Measurements from ENCODE around the gene UBE2E3. TPM values are rescaled to one million over a fixed set of nuclear protein-coding genes. Genes with fewer than 3 reads are reported as not detected.

The UBE2E3 gene
- total and polyA plus RNA-seq, 2 of the 13 experiments (the other 11 are each of a cell fraction or from before 2014, with no cell fraction given): 45.7 to 92.6 TPM

DNA sequence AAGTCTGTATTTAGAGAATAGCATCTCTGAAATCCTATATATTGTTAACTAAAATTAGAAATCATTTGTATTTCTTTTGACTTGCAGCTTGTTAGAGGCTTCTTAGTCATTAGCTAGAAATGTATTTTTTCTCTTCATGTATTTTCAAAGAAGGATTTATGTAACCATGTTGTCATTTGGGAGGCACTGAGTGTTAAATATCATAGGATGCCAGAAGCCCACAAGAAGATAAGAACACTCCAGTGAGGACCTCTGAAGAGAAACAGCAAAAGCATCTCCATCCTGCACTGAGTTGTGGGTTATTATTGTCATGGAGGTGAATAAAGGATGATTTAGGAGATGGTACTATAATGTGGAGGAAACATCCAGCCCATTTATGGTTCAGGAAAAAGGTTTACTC lies 93.5 kb downstream of the UBE2E3 start:
- Histone ChIP-seq H4K20me1 (ENCODE audit: insufficient read depth, low read length) (no peaks in the 10 kb centered on the region), H3K36me3 (replicated peaks in 1 of 2; ENCODE audit: control insufficient read depth in 1 of 2, insufficient read depth in 2 of 2, low read length in 2 of 2) (no peaks in the 10 kb centered on the region), H3K4me2 (ENCODE audit: low read depth, low read length) (no peak overlapping the region), H3K79me2 (ENCODE audit: insufficient read depth, low read length) (no peaks in the 10 kb centered on the region), H3K9me3 (ENCODE audit: low read length) (no peaks in the 10 kb centered on the region), H3K9ac (ENCODE audit: insufficient read depth, low read depth, low read length) (no peak overlapping the region), H3K27ac (ENCODE audit: extremely low read length, insufficient read depth, low read length) (no peak overlapping the region), H3K4me3 (replicated peaks in 1 of 3; ENCODE audit: insufficient read depth in 1 of 3, low read depth in 2 of 3, low read length in 3 of 3) (no peak overlapping the region), H3K4me1 (ENCODE audit: insufficient read depth, low read length) (no peaks in the 10 kb centered on the region), H3K27me3 (ENCODE audit: control insufficient read depth in 1 of 2, insufficient read depth in 2 of 2, low read length in 2 of 2) (no peaks in the 10 kb centered on the region), H2AFZ (ENCODE audit: low read length) (no peak overlapping the region)
- intact Hi-C loops (cut with micrococcal nuclease; ENCODE audit: unreplicated experiment): no loop called here
- FAIRE-seq (no peak), DNase-seq (ENCODE audit: low spot score) (no peak), ATAC-seq (no peak)
- TF ChIP-seq HHEX (CRISPR knock-in tag; IDR thresholded peaks at IDR 0.05) (no peak), ZNF773 (CRISPR knock-in tag; IDR thresholded peaks at IDR 0.05; ENCODE audit: borderline replicate concordance) (no peak), FOXO1 (CRISPR knock-in tag; IDR thresholded peaks at IDR 0.05) (no peak), YEATS2 (CRISPR knock-in tag; IDR thresholded peaks at IDR 0.05; ENCODE audit: borderline replicate concordance) (no peak), DR1 (CRISPR knock-in tag; IDR thresholded peaks at IDR 0.05) (no peak), ASH2L (IDR thresholded peaks at IDR 0.05; ENCODE audit: insufficient read length, low read depth, low read length) (no peak), MTERF4 (CRISPR knock-in tag; IDR thresholded peaks at IDR 0.05) (no peak), HBP1 (CRISPR knock-in tag; IDR thresholded peaks at IDR 0.05; ENCODE audit: low read depth) (no peak)
- TF ChIP-seq, protein P1, sequence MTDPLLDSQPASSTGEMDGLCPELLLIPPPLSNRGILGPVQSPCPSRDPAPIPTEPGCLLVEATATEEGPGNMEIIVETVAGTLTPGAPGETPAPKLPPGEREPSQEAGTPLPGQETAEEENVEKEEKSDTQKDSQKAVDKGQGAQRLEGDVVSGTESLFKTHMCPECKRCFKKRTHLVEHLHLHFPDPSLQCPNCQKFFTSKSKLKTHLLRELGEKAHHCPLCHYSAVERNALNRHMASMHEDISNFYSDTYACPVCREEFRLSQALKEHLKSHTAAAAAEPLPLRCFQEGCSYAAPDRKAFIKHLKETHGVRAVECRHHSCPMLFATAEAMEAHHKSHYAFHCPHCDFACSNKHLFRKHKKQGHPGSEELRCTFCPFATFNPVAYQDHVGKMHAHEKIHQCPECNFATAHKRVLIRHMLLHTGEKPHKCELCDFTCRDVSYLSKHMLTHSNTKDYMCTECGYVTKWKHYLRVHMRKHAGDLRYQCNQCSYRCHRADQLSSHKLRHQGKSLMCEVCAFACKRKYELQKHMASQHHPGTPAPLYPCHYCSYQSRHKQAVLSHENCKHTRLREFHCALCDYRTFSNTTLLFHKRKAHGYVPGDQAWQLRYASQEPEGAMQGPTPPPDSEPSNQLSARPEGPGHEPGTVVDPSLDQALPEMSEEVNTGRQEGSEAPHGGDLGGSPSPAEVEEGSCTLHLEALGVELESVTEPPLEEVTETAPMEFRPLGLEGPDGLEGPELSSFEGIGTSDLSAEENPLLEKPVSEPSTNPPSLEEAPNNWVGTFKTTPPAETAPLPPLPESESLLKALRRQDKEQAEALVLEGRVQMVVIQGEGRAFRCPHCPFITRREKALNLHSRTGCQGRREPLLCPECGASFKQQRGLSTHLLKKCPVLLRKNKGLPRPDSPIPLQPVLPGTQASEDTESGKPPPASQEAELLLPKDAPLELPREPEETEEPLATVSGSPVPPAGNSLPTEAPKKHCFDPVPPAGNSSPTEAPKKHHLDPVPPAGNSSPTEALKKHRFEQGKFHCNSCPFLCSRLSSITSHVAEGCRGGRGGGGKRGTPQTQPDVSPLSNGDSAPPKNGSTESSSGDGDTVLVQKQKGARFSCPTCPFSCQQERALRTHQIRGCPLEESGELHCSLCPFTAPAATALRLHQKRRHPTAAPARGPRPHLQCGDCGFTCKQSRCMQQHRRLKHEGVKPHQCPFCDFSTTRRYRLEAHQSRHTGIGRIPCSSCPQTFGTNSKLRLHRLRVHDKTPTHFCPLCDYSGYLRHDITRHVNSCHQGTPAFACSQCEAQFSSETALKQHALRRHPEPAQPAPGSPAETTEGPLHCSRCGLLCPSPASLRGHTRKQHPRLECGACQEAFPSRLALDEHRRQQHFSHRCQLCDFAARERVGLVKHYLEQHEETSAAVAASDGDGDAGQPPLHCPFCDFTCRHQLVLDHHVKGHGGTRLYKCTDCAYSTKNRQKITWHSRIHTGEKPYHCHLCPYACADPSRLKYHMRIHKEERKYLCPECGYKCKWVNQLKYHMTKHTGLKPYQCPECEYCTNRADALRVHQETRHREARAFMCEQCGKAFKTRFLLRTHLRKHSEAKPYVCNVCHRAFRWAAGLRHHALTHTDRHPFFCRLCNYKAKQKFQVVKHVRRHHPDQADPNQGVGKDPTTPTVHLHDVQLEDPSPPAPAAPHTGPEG (CRISPR knock-in tag; IDR thresholded peaks at IDR 0.05): no peak
- ChIA-PET POLR2A (no interaction called here), CTCF (ENCODE audit: low intra/inter-chr PET ratio, low total read pairs) (no interaction called here)
- in situ Hi-C loops (cut with HindIII; ENCODE audit: extremely low pct_ligation_motif_present, low pct_unique_long_range_greater_than_20kb): no loop called here
- no TSS peak for BruUV-seq (replicated peaks)
